Karpas-422 (cell line): ENCODE measurements around the gene FUT7. TPM values are rescaled to one million over a fixed set of nuclear protein-coding genes. Genes with fewer than 3 reads are reported as not detected.
A peak's percentile ranks its signal among the peaks of the same experiment; 100 is the strongest.

ENCODE experiments used
- DNase-seq: peaks from one replicate; pipeline ENCODE4 v3.0.0-alpha.2; 2015
- H2AFZ ChIP-seq: fragments of 200-600 bp; sonication (generic); 2 replicates; pipeline ENCODE4 v1.6.1; 2014; ENCODE audit warnings: antibody characterized with exemption, low read length, mixed read lengths
- H3K27ac ChIP-seq: fragments of 200-600 bp; sonication (generic); 2 replicates; pipeline ENCODE4 v1.5.1; 2014; ENCODE audit warnings: mild to moderate bottlenecking, low read length, moderate library complexity
- H3K27me3 ChIP-seq: fragments of 200-600 bp; sonication (generic); 2 replicates; pipeline ENCODE4 v1.6.1; 2014; ENCODE audit warnings: low read length, mixed read lengths
- H3K36me3 ChIP-seq: fragments of 200-600 bp; sonication (generic); 2 replicates; pipeline ENCODE4 v1.6.1; 2014; ENCODE audit warnings: low read length, mixed read lengths; ENCODE audit not compliant: insufficient read depth
- H3K4me1 ChIP-seq: fragments of 200-600 bp; sonication (generic); 2 replicates; pipeline ENCODE4 v1.6.1; 2014; ENCODE audit warnings: mild to moderate bottlenecking, low read length, mixed read lengths
- H3K4me2 ChIP-seq: fragments of 200-600 bp; sonication (generic); 2 replicates; pipeline ENCODE4 v1.6.1; 2014; ENCODE audit warnings: low read length, low read depth, mild to moderate bottlenecking; ENCODE audit not compliant: poor library complexity, severe bottlenecking
- H3K4me3 ChIP-seq: fragments of 200-600 bp; sonication (generic); 2 replicates; pipeline ENCODE4 v1.5.1; 2014; ENCODE audit warnings: mild to moderate bottlenecking, antibody characterized with exemption, low read length, mixed read lengths
- H3K79me2 ChIP-seq: fragments of 200-600 bp; sonication (generic); 2 replicates; pipeline ENCODE4 v1.6.1; 2014; ENCODE audit warnings: mild to moderate bottlenecking, low read length, mixed read lengths
- H3K9ac ChIP-seq: fragments of 200-600 bp; sonication (generic); 2 replicates; pipeline ENCODE4 v1.6.0; 2014; ENCODE audit warnings: low read length
- H3K9me2 ChIP-seq: fragments of 200-600 bp; sonication (generic), shearing (Covaris generic); replicated peaks from 2 replicates; pipeline ENCODE4 v1.6.0; 2014; ENCODE audit warnings: mild to moderate bottlenecking, low read length, moderate library complexity; ENCODE audit not compliant: insufficient read depth
- H3K9me3 ChIP-seq: fragments of 300-700, 200-600 bp; sonication (generic); 2 replicates; pipeline ENCODE4 v1.6.1; 2014; ENCODE audit warnings: low read length, mixed read lengths
- H4K20me1 ChIP-seq: fragments of 200-600 bp; sonication (generic); 2 replicates; pipeline ENCODE4 v1.6.1; 2014; ENCODE audit warnings: mild to moderate bottlenecking, antibody characterized with exemption, low read length, low read depth; ENCODE audit not compliant: insufficient read depth
- total RNA-seq: library from RNA; depleted of rRNA; stranded (reverse); fragments of >200 nt; shearing (Covaris generic); gene quantifications from 2 replicates; pipeline ENCODE4 v1.2.3, GENCODE V29; 2014; ENCODE audit warnings: low replicate concordance

Gene FUT7
- total RNA-seq, 1 experiment from 2014 or later: not detected

GRCh38 chr9:136994888-136995230 is 37.0 kb downstream of the FUT7 start:
- Histone ChIP-seq H3K9ac (no peak overlapping the region), H4K20me1 (peaks cover 6% of the 10 kb centered on the region; the same call in 1 of the 2 replicates), H3K4me3 (no peak overlapping the region), H3K9me3 (no peaks in the 10 kb centered on the region), H2AFZ (no peak overlapping the region), H3K27ac (no peak overlapping the region), H3K4me1 (peaks cover 21% of the 10 kb centered on the region), H3K79me2 (0 out of 2 replicates have a peak, but pooled peaks cover 5% of the 10 kb centered on the region), H3K27me3 (no peaks in the 10 kb centered on the region), H3K4me2 (no peak overlapping the region), H3K36me3 (no peaks in the 10 kb centered on the region), H3K9me2 (no peaks in the 10 kb centered on the region)
- no peak for DNase-seq

GRCh38 chr9:136994180-136994887 is 37.6 kb downstream of the FUT7 start:
- no peaks in the 10 kb centered on the region for H3K27me3 ChIP-seq
- no peaks in the 10 kb centered on the region for H3K9me3 ChIP-seq
- H3K9ac ChIP-seq: no peak overlapping the region
- H4K20me1 ChIP-seq: peaks cover 6% of the 10 kb centered on the region; the same call in 1 of the 2 replicates
- peaks cover 21% of the 10 kb centered on the region for H3K4me1 ChIP-seq
- 0 out of 2 replicates have a peak, but pooled peaks cover 5% of the 10 kb centered on the region for H3K79me2 ChIP-seq
- H3K36me3 ChIP-seq: no peaks in the 10 kb centered on the region
- H3K4me3 ChIP-seq: no peak overlapping the region
- H3K9me2 ChIP-seq: no peaks in the 10 kb centered on the region
- H2AFZ ChIP-seq: no peak overlapping the region
- no peak for DNase-seq
- no peak overlapping the region for H3K27ac ChIP-seq
- no peak overlapping the region for H3K4me2 ChIP-seq

GRCh38 chr9:136992819-136993369 is 39.0 kb downstream of the FUT7 start:
- Histone ChIP-seq H3K27ac (0 out of 2 replicates have a peak overlapping the region, but pooled peaks have one; percentile 25), H3K4me3 (peak overlapping the region; percentile 90), H4K20me1 (peaks cover 6% of the 10 kb centered on the region; the same call in 1 of the 2 replicates), H2AFZ (peak overlapping the region; percentile 63; the same call in 1 of the 2 replicates), H3K9me2 (no peaks in the 10 kb centered on the region), H3K36me3 (no peaks in the 10 kb centered on the region), H3K27me3 (no peaks in the 10 kb centered on the region), H3K79me2 (0 out of 2 replicates have a peak, but pooled peaks cover 5% of the 10 kb centered on the region), H3K9me3 (no peaks in the 10 kb centered on the region), H3K9ac (peak overlapping the region; percentile 84), H3K4me2 (peak overlapping the region; percentile 97), H3K4me1 (peaks cover 21% of the 10 kb centered on the region)
- DNase-seq: no peak

GRCh38 chr9:136991993-136992818 is 39.7 kb downstream of the FUT7 start, which contains the start of gene PAXX:
PAXX (plus strand) TSS chr9:136992422; CDS start chr9:136992444, 22 bp downstream.
- Histone ChIP-seq H2AFZ (peak within 1 kb of the TSS; percentile 63; the same call in 1 of the 2 replicates), H3K36me3 (no peaks in the 10 kb centered on the region), H4K20me1 (peaks cover 6% of the 10 kb centered on the region; the same call in 1 of the 2 replicates), H3K27ac (0 out of 2 replicates have a peak within 1 kb of the TSS, but pooled peaks have one; percentile 25), H3K9me3 (no peaks in the 10 kb centered on the region), H3K79me2 (0 out of 2 replicates have a peak, but pooled peaks cover 5% of the 10 kb centered on the region), H3K9ac (peak within 1 kb of the TSS; percentile 84), H3K4me3 (peak within 1 kb of the TSS; percentile 90), H3K27me3 (no peaks in the 10 kb centered on the region), H3K9me2 (no peaks in the 10 kb centered on the region), H3K4me1 (peaks cover 21% of the 10 kb centered on the region), H3K4me2 (peak within 1 kb of the TSS; percentile 97)
- DNase-seq: peak; percentile 97

GRCh38 chr9:136990242-136990911 is 41.5 kb downstream of the FUT7 start:
- Histone ChIP-seq H3K9me2 (no peaks in the 10 kb centered on the region), H3K9me3 (no peaks in the 10 kb centered on the region), H2AFZ (no peak overlapping the region), H3K4me1 (peaks cover 16% of the 10 kb centered on the region), H3K4me3 (no peak overlapping the region), H3K9ac (no peak overlapping the region), H4K20me1 (peaks cover 6% of the 10 kb centered on the region; the same call in 1 of the 2 replicates), H3K27ac (no peak overlapping the region), H3K79me2 (0 out of 2 replicates have a peak, but pooled peaks cover 5% of the 10 kb centered on the region), H3K27me3 (no peaks in the 10 kb centered on the region), H3K36me3 (no peaks in the 10 kb centered on the region), H3K4me2 (no peak overlapping the region)
- DNase-seq: no peak

GRCh38 chr9:136988872-136989271 is 43.0 kb downstream of the FUT7 start:
- Histone ChIP-seq H2AFZ (no peak overlapping the region), H3K36me3 (no peaks in the 10 kb centered on the region), H3K9ac (no peak overlapping the region), H3K4me2 (no peak overlapping the region), H3K79me2 (0 out of 2 replicates have a peak, but pooled peaks cover 5% of the 10 kb centered on the region), H3K4me1 (peaks cover 16% of the 10 kb centered on the region), H3K4me3 (no peak overlapping the region), H4K20me1 (peaks cover 6% of the 10 kb centered on the region; the same call in 1 of the 2 replicates), H3K27me3 (no peaks in the 10 kb centered on the region), H3K9me3 (no peaks in the 10 kb centered on the region), H3K9me2 (no peaks in the 10 kb centered on the region), H3K27ac (no peak overlapping the region)
- DNase-seq: no peak

- no peaks in the 10 kb centered on the region for H3K79me2 ChIP-seq
- no peaks in the 10 kb centered on the region for H3K36me3 ChIP-seq
- H3K9me2 ChIP-seq: no peaks in the 10 kb centered on the region
- H3K4me1 ChIP-seq: no peaks in the 10 kb centered on the region
- DNase-seq: no peak
- no peak overlapping the region for H3K4me2 ChIP-seq
- H3K4me3 ChIP-seq: no peak overlapping the region
- H3K9me3 ChIP-seq: no peaks in the 10 kb centered on the region
- H3K9ac ChIP-seq: no peak overlapping the region
- H3K27me3 ChIP-seq: no peaks in the 10 kb centered on the region
- no peaks in the 10 kb centered on the region for H4K20me1 ChIP-seq
- no peak overlapping the region for H2AFZ ChIP-seq
- no peak overlapping the region for H3K27ac ChIP-seq
Measured at GRCh38 chr9:136985853-136986252, 46.0 kb downstream of the FUT7 start.
